HUES48 (cell line): ENCODE data around the gene S100A3.
"Not testable (repeated sequence)": the region's sequence is repeated elsewhere in the genome, so short reads cannot be mapped to it uniquely, and the experiment has no call there.

ENCODE experiments used
- H3K27ac ChIP-seq: one replicate; pipeline ENCODE4 v1.7.0; 2013; ENCODE audit warnings: low read depth, low read length, inconsistent platforms
- H3K27me3 ChIP-seq: 2 replicates; pipeline ENCODE4 v1.6.1; 2013; ENCODE audit warnings: mild to moderate bottlenecking, low read length; ENCODE audit not compliant: control insufficient read depth, insufficient read depth
- H3K36me3 ChIP-seq: 2 replicates; pipeline ENCODE4 v1.6.1; 2013; ENCODE audit warnings: low read length; ENCODE audit not compliant: control insufficient read depth, insufficient read depth
- H3K4me1 ChIP-seq: 2 replicates; pipeline ENCODE4 v1.6.1; 2013; ENCODE audit warnings: mild to moderate bottlenecking, low read length; ENCODE audit not compliant: control insufficient read depth, insufficient read depth
- H3K4me3 ChIP-seq: 2 replicates; pipeline ENCODE4 v1.5.1; 2013; ENCODE audit warnings: mild to moderate bottlenecking, low read depth, low read length
- H3K9ac ChIP-seq: 2 replicates; pipeline ENCODE4 v1.6.1; 2013; ENCODE audit warnings: mild to moderate bottlenecking, low read depth, low read length, moderate library complexity
- H3K9me3 ChIP-seq: 2 replicates; pipeline ENCODE4 v1.6.1; 2013; ENCODE audit warnings: low read length; ENCODE audit not compliant: control insufficient read depth, insufficient read depth

The S100A3 gene

GRCh38 chr1:153532769-153533599 lies 16.1 kb downstream of the S100A3 start:
- Histone ChIP-seq H3K4me1 (peaks cover 24% of the 10 kb centered on the region), H3K9ac (no peak overlapping the region), H3K27ac (peak overlapping the region; percentile 48), H3K27me3 (peaks cover 36% of the 10 kb centered on the region), H3K36me3 (no peaks in the 10 kb centered on the region), H3K9me3 (no peaks in the 10 kb centered on the region), H3K4me3 (peak overlapping the region; percentile 57)

GRCh38 chr1:153532181-153532580 lies 16.9 kb downstream of the S100A3 start:
- 0 out of 2 replicates have a peak overlapping the region, but pooled peaks have one; percentile 57 for H3K4me3 ChIP-seq
- H3K9ac ChIP-seq, result no peak overlapping the region
- H3K27ac ChIP-seq, result no peak overlapping the region

GRCh38 chr1:153531638-153532037 lies 17.4 kb downstream of the S100A3 start:
- Histone ChIP-seq H3K9me3 (no peaks in the 10 kb centered on the region), H3K4me1 (peaks cover 29% of the 10 kb centered on the region), H3K36me3 (no peaks in the 10 kb centered on the region), H3K27me3 (peaks cover 31% of the 10 kb centered on the region), H3K27ac (no peak overlapping the region), H3K9ac (no peak overlapping the region), H3K4me3 (no peak overlapping the region)

More at GRCh38 chr1:153532181-153532580, 16.9 kb downstream of the S100A3 start:
- Histone ChIP-seq H3K27me3 (peaks cover 36% of the 10 kb centered on the region), H3K9me3 (no peaks in the 10 kb centered on the region), H3K36me3 (no peaks in the 10 kb centered on the region), H3K4me1 (peaks cover 24% of the 10 kb centered on the region)

- H3K9me3 ChIP-seq, result no peaks in the 10 kb centered on the region
- H3K9ac ChIP-seq, result no peak overlapping the region
- H3K27me3 ChIP-seq, result no peaks in the 10 kb centered on the region
- H3K4me3 ChIP-seq, result no peak overlapping the region
- H3K36me3 ChIP-seq, result no peaks in the 10 kb centered on the region
- H3K27ac ChIP-seq, result peak overlapping the region; percentile 45
- H3K4me1 ChIP-seq, result peaks cover 18% of the 10 kb centered on the region
These were observed 21.4 kb downstream of the S100A3 start for GRCh38 chr1:153527683-153528040.

GRCh38 chr1:153527023-153527682 lies 21.9 kb downstream of the S100A3 start:
- Histone ChIP-seq H3K27ac (peak overlapping the region; percentile 78), H3K4me1 (peaks cover 13% of the 10 kb centered on the region), H3K36me3 (no peaks in the 10 kb centered on the region), H3K4me3 (no peak overlapping the region), H3K27me3 (no peaks in the 10 kb centered on the region), H3K9ac (no peak overlapping the region), H3K9me3 (no peaks in the 10 kb centered on the region)

- no peaks in the 10 kb centered on the region for H3K36me3 ChIP-seq
- no peaks in the 10 kb centered on the region for H3K9me3 ChIP-seq
- peaks cover 13% of the 10 kb centered on the region for H3K4me1 ChIP-seq
- H3K4me3 ChIP-seq, result no peak overlapping the region
- no peak overlapping the region for H3K27ac ChIP-seq
- no peak overlapping the region for H3K9ac ChIP-seq
- H3K27me3 ChIP-seq, result no peaks in the 10 kb centered on the region
These were observed 22.9 kb downstream of the S100A3 start for GRCh38 chr1:153526132-153526543.

- Histone ChIP-seq H3K27ac (no peak overlapping the region), H3K9ac (no peak overlapping the region), H3K27me3 (no peaks in the 10 kb centered on the region), H3K4me3 (no peak overlapping the region), H3K36me3 (no peaks in the 10 kb centered on the region), H3K9me3 (no peaks in the 10 kb centered on the region), H3K4me1 (peaks cover 20% of the 10 kb centered on the region)
These were observed 23.9 kb downstream of the S100A3 start for GRCh38 chr1:153525088-153525728.

GRCh38 chr1:153522353-153523048 lies 26.6 kb downstream of the S100A3 start:
- not testable (repeated sequence) for H3K9ac ChIP-seq, H3K4me3 ChIP-seq, H3K36me3 ChIP-seq, H3K9me3 ChIP-seq, H3K27ac ChIP-seq
- Histone ChIP-seq H3K4me1 (peaks cover 20% of the 10 kb centered on the region), H3K27me3 (peaks cover 16% of the 10 kb centered on the region)

- not testable (repeated sequence) for H3K36me3 ChIP-seq, H3K4me3 ChIP-seq, H3K9ac ChIP-seq, H3K9me3 ChIP-seq, H3K27ac ChIP-seq
- Histone ChIP-seq H3K4me1 (peaks cover 15% of the 10 kb centered on the region), H3K27me3 (peaks cover 22% of the 10 kb centered on the region)
These were observed 27.2 kb downstream of the S100A3 start for GRCh38 chr1:153521808-153522207.

GRCh38 chr1:153520818-153521476 lies 28.1 kb downstream of the S100A3 start:
- no peaks in the 10 kb centered on the region for H3K9me3 ChIP-seq
- no peak overlapping the region for H3K4me3 ChIP-seq
- no peak overlapping the region for H3K9ac ChIP-seq
- peaks cover 31% of the 10 kb centered on the region for H3K27me3 ChIP-seq
- H3K27ac ChIP-seq, result peak overlapping the region; percentile 15
- H3K4me1 ChIP-seq, result peaks cover 10% of the 10 kb centered on the region; the same call in 1 of the 2 replicates
- H3K36me3 ChIP-seq, result no peaks in the 10 kb centered on the region
